Hepatocyte (in vitro differentiated cells): ENCODE results near the gene RPL36AL.

ENCODE experiments used
- CTCF ChIP-seq: fragments of 200-600 bp; sonication (generic); IDR thresholded peaks from 2 replicates; pipeline ENCODE4 v1.5.1; 2016; ENCODE audit warnings: antibody characterized with exemption, mild to moderate bottlenecking; ENCODE audit not compliant: poor library complexity
- EZH2 ChIP-seq: fragments of 200-600 bp; sonication (generic); IDR thresholded peaks from 2 replicates; pipeline ENCODE4 v1.6.1; 2016; ENCODE audit warnings: antibody characterized with exemption, mild to moderate bottlenecking, borderline replicate concordance

GRCh38 chr14:49623387-49623786, 3.0 kb upstream of the RPL36AL start:
- no peak for TF ChIP-seq CTCF
- no peak for TF ChIP-seq EZH2
